H1 (cell line): Measurements from ENCODE around the gene RHOG. TPM values are rescaled to one million over a fixed set of nuclear protein-coding genes. Genes with fewer than 3 reads are reported as not detected.

Experiments used
- CHD2 ChIP-seq: IDR thresholded peaks from 2 replicates; pipeline ENCODE4 v1.6.1; 2012; ENCODE audit warnings: low read length, improper control_type of control experiment
- EZH2 ChIP-seq: fragments of 200-600 bp; sonication (generic); IDR thresholded peaks from 2 replicates; pipeline ENCODE4 v1.7.1; 2012; ENCODE audit warnings: low read depth, mild to moderate bottlenecking, moderate library complexity, low read length, inconsistent platforms; ENCODE audit not compliant: severe bottlenecking
- FOSL1 ChIP-seq: IDR thresholded peaks from 2 replicates; pipeline ENCODE4 v1.6.1; 2011; ENCODE audit warnings: mild to moderate bottlenecking, low read depth, low read length, moderate library complexity; ENCODE audit not compliant: insufficient read depth
- GTF2F1 ChIP-seq: IDR thresholded peaks from 2 replicates; pipeline ENCODE4 v1.6.1; 2012; ENCODE audit warnings: low read depth, low read length, improper control_type of control experiment, borderline replicate concordance
- JUND ChIP-seq: IDR thresholded peaks from 2 replicates; pipeline ENCODE4 v1.6.1; 2011; ENCODE audit warnings: mild to moderate bottlenecking, improper control_type of control experiment, low read length
- RAD21 ChIP-seq, 2 experiments: IDR thresholded peaks in 1 of 2; conservative IDR thresholded peaks in 1 of 2; 2 replicates each; pipeline ENCODE4 v1.6.1; 2011; ENCODE audit warnings: low read depth in 2 of 2, low read length in 2 of 2, improper control_type of control experiment in 1 of 2, inconsistent platforms in 1 of 2, mild to moderate bottlenecking in 1 of 2, moderate library complexity in 1 of 2
- RBBP5 ChIP-seq: IDR thresholded peaks from 2 replicates; pipeline ENCODE4 v1.7.1; 2012; ENCODE audit warnings: low read depth, mild to moderate bottlenecking, inconsistent platforms, low read length, moderate library complexity, borderline replicate concordance
- polyA plus RNA-seq, 7 experiments: library from polyadenylated mRNA; depleted of rRNA in 3 of 7; stranded (reverse) in 5 of 7; unstranded in 2 of 7; fragments of >200 nt in 5 of 7; fragments of 200-250 nt in 2 of 7; gene quantifications; 1 replicate in 5 of 7; 2 replicates in 1 of 7; 4 replicates in 1 of 7; pipeline versions ENCODE4 v1.2.1 to v1.2.3, GENCODE V29; 2011 to 2013; ENCODE audit warnings: missing spikeins in 2 of 7, mixed read lengths in 2 of 7
- total RNA-seq: library from RNA; stranded (reverse); fragmentation: NEBNext Ultra II Directional; extraction: Animal tissue kit (Norgen Biotek cat#: 25700); gene quantifications from 2 replicates; pipeline ENCODE4 v1.2.1, GENCODE V29; 2021

RHOG gene
- total and polyA plus RNA-seq, 2 of the 8 experiments (the other 6 are each of a cell fraction or from before 2014, with no cell fraction given), result 28.3 to 69.6 TPM

DNA sequence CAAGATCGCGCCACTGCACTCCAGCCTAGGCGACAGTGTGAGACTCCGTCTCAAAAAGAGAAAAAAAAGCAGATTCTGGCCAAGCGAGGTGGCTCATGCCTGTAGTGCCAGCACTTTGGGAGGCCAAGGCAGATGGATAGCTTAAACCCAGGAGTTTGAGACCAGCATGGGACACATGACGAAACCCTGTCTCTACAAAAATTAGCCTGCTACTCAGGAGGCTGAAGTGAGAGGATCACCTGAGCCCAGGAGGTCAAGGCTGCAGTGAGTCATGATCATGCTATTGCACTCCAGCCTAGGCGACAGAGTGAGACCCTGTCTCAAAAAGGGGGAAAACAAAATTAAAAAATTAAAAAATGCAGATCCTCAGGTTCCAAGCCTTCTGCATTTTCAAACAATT is 18.4 kb downstream of the RHOG start (continued):
- no peak for TF ChIP-seq GTF2F1
- TF ChIP-seq JUND, result no peak
- no peak for TF ChIP-seq RAD21 (IDR thresholded peaks at IDR 0.05 in 1 of 2, conservative IDR thresholded peaks at IDR 0.05 in 1 of 2; ENCODE audit: low read depth in 2 of 2, low read length in 2 of 2)
- no peak for TF ChIP-seq EZH2
- TF ChIP-seq RBBP5, result no peak
- TF ChIP-seq FOSL1, result no peak
- no peak for TF ChIP-seq CHD2
- TF ChIP-seq, all 59 proteins: peak for 0
